ENCODE data around the gene SRCAP. TPM values are rescaled to one million over a fixed set of nuclear protein-coding genes. Genes with fewer than 3 reads are reported as not detected.

SRCAP gene
- total RNA-seq, 2 donors from 2014 or later = 27.5 to 30.0 TPM

DNA sequence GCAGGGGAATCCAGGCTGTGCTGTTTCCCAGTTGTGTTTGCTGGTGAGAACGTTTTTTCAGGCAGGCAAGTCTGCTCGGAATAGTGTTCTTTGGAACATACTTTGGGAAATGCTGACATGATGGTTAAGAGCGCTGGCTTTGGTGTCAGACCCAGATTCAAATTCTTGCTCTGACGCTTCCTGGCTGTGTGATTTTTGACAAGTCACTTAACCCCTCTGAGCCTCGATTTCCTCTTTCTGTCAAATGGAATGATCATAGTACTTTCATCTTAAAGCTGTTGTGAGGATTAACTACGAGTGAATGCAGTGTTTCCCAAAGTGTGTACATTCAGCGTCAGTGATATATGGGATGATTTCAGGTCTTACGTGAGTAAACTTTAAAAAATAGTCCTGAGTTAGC lies 35.9 kb upstream of the SRCAP start:
- Histone ChIP-seq H3K4me1 (peaks cover 37% of the 10 kb centered on the region), H3K4me3 (no peak overlapping the region), H3K9me3 (no peaks in the 10 kb centered on the region), H3K27ac (no peak overlapping the region), H3K27me3 (no peaks in the 10 kb centered on the region), H3K36me3 (replicated peaks in 1 of 2; ENCODE audit: insufficient read depth in 1 of 2, low read depth in 2 of 2) (peaks cover 15 to 26% of the 10 kb centered on the region in 2 donors)
- ATAC-seq = no peak
- WGBS, 2 donors = 68 to 80% methylated on average over 8 of the region's 8 CpGs
- TF ChIP-seq POLR2A (IDR thresholded peaks at IDR 0.05) = no peak
- DNase-seq = no peak
- intact Hi-C loops (cut with DNase I) = no loop called here

DNA sequence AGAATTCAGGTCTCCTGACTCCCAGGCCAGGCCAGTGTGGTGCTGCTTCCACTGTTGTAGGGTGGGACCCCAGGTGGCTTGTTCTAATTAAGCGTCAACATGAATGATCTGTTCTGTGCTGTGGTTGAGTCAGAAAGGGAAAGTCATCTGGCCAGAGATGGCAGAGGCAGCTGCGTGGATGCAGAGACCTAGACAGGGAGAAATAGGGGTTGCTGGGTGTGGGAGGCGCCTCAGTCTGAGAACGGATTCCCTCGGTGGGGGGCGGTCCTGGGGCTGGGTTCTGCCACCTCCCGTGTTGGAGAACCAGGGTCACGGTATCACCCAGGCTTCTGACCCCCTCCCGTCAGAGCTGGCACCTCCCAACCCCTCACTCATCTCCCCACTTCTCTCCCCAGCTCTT lies 35.2 kb upstream of the SRCAP start:
- no peak for ATAC-seq
- no peak for TF ChIP-seq POLR2A (IDR thresholded peaks at IDR 0.05)
- TF ChIP-seq, protein P1, sequence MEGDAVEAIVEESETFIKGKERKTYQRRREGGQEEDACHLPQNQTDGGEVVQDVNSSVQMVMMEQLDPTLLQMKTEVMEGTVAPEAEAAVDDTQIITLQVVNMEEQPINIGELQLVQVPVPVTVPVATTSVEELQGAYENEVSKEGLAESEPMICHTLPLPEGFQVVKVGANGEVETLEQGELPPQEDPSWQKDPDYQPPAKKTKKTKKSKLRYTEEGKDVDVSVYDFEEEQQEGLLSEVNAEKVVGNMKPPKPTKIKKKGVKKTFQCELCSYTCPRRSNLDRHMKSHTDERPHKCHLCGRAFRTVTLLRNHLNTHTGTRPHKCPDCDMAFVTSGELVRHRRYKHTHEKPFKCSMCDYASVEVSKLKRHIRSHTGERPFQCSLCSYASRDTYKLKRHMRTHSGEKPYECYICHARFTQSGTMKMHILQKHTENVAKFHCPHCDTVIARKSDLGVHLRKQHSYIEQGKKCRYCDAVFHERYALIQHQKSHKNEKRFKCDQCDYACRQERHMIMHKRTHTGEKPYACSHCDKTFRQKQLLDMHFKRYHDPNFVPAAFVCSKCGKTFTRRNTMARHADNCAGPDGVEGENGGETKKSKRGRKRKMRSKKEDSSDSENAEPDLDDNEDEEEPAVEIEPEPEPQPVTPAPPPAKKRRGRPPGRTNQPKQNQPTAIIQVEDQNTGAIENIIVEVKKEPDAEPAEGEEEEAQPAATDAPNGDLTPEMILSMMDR (IDR thresholded peaks at IDR 0.05) = no peak
- Histone ChIP-seq H3K4me3 (no peak overlapping the region), H3K27ac (no peak overlapping the region), H3K9me3 (no peaks in the 10 kb centered on the region), H3K27me3 (no peaks in the 10 kb centered on the region), H3K36me3 (replicated peaks in 1 of 2; ENCODE audit: insufficient read depth in 1 of 2, low read depth in 2 of 2) (peaks cover 21 to 30% of the 10 kb centered on the region in 2 donors), H3K4me1 (peaks cover 37% of the 10 kb centered on the region)
- DNase-seq = no peak
- 80 to 85% methylated on average over 6 to 9 of the region's 9 CpGs for WGBS, 2 donors
- intact Hi-C loops (cut with DNase I) = no loop called here

DNA sequence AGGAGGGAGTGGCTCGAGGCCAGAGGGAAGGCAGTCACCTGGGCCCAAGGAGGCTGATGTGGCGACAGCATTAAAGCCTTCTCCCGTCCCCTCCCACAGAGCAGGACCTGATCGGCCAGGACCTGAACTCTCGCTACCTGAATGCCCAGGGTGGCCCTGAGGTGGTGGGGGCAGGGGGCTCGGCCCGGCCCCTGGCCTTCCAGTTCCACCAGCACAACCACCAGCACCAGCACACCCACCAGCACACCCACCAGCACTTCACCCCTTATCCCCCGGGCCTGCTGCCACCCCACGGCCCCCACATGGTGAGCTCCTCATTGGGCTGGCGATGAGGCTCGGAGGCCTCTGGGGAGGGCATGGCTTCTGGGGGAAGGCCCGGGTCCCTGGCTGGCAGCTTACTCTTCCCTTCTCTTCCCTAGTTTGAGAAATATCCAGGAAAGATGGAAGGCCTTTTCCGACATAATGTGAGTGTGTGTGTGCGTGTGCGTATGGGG lies 34.3 kb upstream of the SRCAP start:
- Histone ChIP-seq H3K9me3 (no peaks in the 10 kb centered on the region), H3K27me3 (no peaks in the 10 kb centered on the region), H3K36me3 (replicated peaks in 1 of 2; ENCODE audit: insufficient read depth in 1 of 2, low read depth in 2 of 2) (peaks cover 28 to 37% of the 10 kb centered on the region in 2 donors), H3K4me1 (peaks cover 37% of the 10 kb centered on the region), H3K27ac (no peak overlapping the region), H3K4me3 (no peak overlapping the region)
- DNase-seq (no peak), ATAC-seq (no peak)
- intact Hi-C loops (cut with DNase I) = no loop called here
- TF ChIP-seq, protein P1 (IDR thresholded peaks at IDR 0.05) = no peak
- TF ChIP-seq POLR2A (IDR thresholded peaks at IDR 0.05) = no peak
- 75 to 87% methylated on average over 3 to 8 of the region's 15 CpGs for WGBS, 2 donors

DNA sequence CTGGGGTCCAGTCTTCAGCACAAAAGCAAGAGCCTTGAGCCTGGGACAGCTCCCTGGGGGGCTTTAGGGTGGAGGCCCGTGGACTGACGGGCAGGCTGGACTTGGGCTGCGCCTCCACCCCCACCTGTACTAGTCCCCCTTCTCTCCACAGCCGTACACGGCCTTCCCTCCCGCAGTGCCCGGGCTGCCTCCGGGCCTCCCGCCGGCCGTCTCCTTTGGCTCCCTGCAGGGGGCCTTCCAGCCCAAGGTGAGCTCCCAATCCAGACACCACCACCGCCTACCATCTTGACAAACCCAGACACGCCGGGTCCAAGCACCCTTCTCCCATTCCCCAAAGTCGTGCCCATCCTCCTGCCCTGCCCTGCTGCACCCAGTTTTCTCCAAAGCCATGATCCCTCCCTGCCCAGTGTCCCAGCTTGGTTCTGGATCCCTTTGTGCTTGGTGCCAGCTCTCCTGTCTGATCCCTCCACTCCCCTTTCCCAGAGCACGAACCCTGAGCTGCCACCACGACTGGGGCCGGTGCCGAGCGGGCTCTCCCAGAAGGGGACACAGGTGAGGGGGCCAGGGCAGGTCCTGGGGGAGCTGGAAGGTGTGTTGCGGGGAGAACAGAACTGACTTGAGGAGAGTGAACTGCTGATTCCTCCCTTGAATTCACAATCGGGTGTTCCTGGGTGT lies 33.7 kb upstream of the SRCAP start:
- H3K36me3 ChIP-seq (replicated peaks in 1 of 2; ENCODE audit: insufficient read depth in 1 of 2, low read depth in 2 of 2) = peaks cover 28 to 41% of the 10 kb centered on the region in 2 donors
- H3K4me3 ChIP-seq = no peak overlapping the region
- H3K27ac ChIP-seq = peak overlapping the region in 1 of 4 donors; percentile 8
- intact Hi-C loops (cut with DNase I) = no loop called here
- TF ChIP-seq POLR2A (IDR thresholded peaks at IDR 0.05) = no peak
- TF ChIP-seq, protein P1 (IDR thresholded peaks at IDR 0.05) = no peak
- DNase-seq = no peak
- ATAC-seq = no peak
- 82 to 89% methylated on average over 19 to 22 of the region's 22 CpGs for WGBS, 2 donors
- H3K9me3 ChIP-seq = no peaks in the 10 kb centered on the region
- no peaks in the 10 kb centered on the region for H3K27me3 ChIP-seq
- peaks cover 31% of the 10 kb centered on the region for H3K4me1 ChIP-seq

DNA sequence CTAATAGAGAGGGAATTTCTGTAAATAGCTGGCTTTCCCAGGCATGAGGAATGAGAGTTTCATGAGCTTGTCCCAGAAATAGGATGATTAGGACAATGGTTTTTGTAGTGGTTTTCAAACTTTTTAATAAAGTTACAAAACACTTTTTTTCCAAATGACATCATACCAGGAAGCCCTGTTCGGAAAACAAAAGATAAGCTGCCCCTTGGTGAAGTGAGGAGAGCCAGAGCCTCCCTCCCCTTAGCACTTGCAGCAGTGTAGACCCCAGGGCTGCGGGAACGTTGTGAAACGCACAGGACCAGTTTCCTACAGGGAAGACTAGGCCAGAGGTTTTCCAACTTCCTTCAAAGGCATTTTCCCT lies 33.2 kb upstream of the SRCAP start:
- Histone ChIP-seq H3K27ac (peak overlapping the region in 1 of 4 donors; percentile 8), H3K4me3 (no peak overlapping the region), H3K4me1 (peaks cover 26% of the 10 kb centered on the region), H3K9me3 (no peaks in the 10 kb centered on the region), H3K36me3 (replicated peaks in 1 of 2; ENCODE audit: insufficient read depth in 1 of 2, low read depth in 2 of 2) (peaks cover 28 to 41% of the 10 kb centered on the region in 2 donors), H3K27me3 (no peaks in the 10 kb centered on the region)
- TF ChIP-seq, protein P1 (IDR thresholded peaks at IDR 0.05) = no peak
- TF ChIP-seq POLR2A (IDR thresholded peaks at IDR 0.05) = no peak
- ATAC-seq (no peak), DNase-seq (no peak)
- intact Hi-C loops (cut with DNase I) = no loop called here
- 62 to 70% methylated on average over 4 of the region's 4 CpGs for WGBS, 2 donors
